COR-L47 (cell line): ENCODE data around the gene EVI5L.
"Not testable (repeated sequence)": the region's sequence is repeated elsewhere in the genome, so short reads cannot be mapped to it uniquely, and the experiment has no call there.

Source experiments
- DNase-seq: peaks from one replicate; lab custom pipeline; 2025; lab: John Stamatoyannopoulos, UW

EVI5L gene

DNA sequence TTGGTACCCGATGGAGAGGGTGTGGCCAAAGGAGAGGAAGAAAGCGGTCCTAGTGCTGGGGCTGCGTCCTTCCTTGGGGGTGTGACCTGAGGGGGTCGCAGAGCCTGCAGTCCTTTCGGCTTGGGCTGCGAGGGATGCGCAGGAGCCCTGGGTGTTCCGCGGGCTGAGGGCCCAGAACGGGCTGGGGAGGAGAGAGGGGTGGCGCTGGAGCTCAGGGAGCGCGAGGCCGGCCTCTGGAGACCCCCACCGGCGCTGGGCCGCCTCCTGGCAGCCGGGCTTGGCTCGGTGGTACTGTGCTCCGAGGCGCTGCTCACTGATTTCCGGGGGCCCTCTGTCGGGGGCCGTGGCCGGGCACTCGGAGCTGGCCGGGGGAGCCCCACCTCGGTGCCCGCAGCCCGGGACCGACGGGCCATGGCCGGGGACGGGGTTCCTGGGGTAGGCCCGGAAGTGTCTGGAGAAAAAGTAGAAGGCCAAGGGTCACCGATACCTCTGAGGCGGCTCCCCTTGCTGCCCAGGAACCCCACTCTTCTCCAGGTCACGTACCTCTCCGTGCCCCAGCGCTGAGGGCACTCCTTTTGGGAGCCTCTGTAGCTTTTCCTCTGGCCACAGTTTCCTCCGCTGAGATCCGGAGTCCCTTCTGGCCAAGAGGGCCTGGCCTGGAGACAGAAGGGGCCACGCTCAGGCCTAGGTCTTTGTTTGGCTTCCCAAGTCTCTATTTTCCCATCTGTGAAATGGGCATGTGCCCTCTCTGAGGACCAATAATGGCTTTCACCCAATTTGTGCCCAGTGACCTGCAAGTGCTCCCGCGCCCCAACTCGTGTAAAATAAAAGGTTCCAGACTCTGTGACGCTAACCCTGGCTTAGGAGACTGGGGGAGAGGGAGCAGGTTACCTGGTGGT lies 42.5 kb downstream of the EVI5L start:
- no peak for DNase-seq

DNA sequence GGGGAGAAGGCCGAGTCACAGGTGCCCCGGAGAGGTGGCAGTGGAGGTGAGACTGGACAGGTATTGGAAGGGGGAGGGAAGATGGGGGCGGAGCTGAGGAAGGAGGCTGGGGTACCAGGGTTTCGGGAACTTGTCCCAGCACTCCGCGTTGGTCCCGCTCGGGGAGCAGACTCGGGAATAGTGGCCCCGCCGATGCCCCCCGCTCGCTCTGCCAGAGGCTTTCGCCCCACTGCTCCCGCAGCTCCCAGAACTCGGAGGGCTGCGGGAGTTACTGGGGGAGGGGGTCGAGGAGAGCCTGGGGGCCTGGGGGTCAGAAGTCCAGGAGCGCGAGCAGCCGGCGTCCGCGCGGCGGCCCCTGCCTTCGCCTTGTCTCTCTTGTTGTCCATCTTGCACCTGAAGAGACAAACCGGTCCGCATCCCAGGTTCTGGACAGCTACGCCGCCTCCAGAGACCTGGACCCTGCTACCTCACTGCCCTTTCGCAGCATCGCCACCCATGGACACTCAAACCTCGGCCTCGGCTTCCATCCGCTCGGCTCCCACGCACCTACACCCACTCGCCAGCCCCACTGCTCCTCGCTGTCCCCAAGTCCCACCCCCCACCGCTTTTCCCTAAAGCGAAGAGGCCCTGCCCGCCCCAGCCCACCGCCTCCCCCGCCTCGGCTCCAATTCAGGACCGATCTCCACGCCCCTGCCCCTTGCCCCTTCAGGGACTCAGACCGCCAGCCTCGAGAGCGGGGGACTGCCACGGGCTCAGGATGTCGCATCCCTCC lies 43.5 kb downstream of the EVI5L start:
- DNase-seq = peak; percentile 51

DNA sequence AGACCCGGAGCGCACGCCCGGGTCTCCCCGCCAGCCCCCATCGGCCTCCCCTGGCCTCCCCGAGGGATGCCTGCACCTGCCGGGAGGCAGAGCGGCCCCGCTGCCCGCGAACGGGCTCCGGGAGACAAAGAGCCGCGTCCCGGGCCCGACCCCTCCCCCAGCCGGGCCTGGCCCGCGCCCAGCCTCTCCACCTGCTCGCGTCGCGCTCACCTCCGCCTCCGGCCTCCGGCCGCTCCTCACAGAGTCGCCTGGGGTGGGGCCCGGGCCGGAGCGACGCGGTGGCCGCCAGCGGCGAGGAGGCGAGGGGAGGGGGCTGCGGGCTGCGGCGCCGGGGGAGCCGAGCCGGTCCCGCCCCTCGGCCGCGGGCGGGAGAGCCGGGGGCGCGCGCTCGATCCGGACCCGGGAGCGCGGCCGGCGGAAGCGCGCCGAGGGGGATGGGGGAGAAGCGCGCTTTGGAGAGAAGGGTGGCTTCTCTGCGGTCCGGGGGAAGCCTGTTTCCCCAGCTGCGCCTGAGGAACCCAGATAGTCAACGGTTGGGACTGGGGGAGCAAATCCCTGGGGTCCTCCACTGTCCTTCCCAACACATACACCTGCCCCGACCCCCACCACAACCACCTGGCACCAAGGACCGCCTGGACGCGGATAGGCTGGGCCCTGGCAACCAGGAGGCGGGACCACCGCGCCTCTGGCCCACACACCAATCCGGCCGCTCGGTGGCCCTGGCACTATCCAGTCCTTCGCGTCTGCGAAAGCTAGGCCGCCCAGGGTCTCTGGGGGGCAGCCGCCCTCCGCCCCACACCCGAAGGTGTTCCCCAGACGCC lies 44.3 kb downstream of the EVI5L start, which contains the start of gene PRR36:
Gene PRR36 (minus strand): TSS at position 315 of the 821 bp plus-strand sequence. CDS start 701 bp downstream, outside the sequence.
- peak; percentile 90 for DNase-seq

DNA sequence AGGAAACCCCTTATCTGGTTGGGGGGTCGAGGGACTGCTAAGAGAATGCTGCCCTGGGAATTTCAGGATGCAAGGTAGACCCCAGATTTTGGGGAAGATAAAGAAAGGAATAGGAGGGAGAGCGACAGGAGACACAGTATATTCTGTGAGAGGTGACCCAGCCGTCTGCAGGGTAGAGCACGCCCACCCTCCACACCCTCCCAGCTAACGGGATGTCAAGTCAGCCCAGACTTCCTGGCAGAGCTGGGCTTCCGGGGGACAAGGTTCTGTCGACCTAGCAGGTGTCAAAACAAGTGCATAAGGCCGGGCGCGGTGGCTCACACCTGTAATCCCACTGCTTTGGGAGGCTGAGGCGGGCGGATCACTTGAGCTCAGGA lies 44.9 kb downstream of the EVI5L start:
- DNase-seq = no peak

DNA sequence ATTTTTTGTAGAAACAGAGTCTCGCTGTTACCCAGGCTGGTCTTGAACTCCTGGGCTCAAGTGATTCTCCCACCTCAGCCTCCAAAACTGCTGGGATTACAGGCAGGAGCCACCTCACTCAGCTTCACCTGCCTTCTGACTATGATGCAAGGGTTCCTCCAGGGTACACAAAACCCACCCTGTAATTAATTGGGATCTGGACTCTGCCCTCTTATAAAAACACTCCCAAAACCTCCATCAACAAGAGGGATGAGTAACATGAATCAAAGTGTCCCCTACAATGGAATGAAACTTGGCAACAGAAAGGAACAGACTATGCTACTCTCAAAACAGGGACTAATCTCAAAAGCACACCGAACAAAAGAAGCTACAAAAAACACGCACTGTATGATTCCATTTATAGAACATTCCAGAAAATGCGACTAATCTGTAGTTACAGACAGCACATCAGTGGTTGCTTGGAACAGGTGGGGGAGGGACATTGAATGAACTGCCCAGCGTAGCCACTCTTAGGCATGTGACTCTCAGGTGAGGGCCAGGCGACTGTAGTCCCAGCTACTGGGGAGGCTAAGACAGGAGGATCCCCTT lies 47.3 kb downstream of the EVI5L start:
- DNase-seq = no peak

DNA sequence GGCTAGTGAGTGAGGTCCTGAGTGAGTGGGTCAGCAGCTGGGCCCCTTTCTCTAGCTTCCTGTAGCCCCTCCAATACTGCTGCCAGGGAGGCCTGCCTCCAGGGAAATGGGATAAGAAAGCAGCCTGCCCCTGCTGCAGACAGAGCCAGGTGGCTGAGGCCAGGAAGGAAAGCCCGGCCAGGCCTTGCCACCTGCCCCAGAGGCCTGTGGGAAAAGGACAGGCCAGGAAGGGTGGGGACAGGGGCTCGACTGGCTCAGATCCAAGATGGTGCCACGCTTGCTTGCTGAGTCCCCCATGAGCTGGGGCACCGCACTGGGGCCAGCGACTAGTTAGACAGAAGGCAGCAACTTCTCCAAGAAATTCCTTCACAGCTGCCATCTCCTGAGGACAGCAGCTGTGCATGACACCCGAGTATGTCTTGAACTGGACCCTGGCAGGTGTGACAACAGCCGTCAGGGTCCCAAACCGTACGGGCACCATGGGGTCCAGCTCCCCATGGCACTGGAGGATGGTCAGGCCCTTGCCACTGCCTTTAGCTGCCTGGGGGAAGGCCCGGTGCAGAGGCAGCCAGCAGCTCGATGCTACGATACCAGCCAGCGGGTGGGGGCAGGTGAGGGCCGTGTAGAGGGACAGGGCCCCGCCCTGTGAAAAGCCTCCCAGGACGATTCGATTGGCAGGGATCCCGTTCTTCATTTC lies 49.2 kb downstream of the EVI5L start:
- no peak for DNase-seq

DNA sequence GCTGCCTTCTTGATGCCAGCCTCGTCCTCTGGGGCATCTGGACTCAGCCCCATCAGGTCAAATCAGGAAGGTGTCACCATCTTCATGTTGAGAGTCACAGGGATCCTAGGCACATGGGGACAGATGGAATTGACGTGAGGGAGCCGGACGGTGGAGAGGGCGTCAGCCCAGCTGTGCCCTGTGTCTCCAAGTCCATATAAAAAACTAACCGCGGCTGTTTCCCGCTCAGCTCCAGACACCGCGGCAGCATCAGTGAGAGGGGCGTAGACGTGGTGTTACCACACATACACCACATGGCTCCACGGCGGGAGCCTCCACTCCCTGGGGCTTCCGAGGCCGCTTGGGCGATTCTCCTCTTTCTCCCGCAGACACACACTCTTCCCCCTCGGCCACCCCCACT lies 49.8 kb downstream of the EVI5L start:
- DNase-seq = no peak

DNA sequence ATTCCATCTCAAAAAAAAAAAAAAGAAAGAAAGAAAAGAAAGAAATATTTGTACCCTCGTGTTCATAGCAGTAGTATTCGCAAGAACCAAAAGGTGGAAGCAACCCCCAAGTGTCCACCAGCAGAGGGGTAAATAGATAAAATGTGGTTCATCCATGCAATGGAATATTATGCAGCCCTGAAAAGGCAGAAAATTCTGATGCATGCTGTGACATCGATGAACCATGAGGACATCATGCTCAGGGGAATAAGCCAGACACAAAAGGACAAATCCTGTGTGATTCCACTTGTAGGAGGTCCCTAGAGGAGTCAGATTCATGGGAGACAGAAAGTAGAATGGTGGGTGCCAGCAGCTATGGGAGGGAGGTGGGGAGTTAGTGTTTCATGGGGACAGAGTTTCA lies 51.9 kb downstream of the EVI5L start:
- no peak for DNase-seq

DNA sequence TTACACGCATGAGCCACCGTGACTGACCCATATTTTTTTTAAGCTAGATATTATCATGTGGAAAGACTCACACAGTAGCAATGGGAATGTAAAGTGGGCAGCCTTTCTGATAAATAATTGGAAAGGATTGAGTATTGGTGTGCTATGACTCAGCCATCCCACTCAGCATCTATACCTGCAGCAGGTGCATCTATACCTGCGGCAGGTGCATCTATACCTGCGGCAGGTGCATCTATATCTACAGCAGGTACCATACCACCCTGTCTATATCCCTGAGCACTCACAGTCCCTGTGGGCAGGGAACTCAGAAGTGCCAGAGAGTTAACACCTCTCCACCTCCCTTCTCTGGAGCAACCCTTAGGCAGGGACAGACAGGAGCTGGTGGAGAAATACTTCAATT lies 53.1 kb downstream of the EVI5L start:
- no peak for DNase-seq

DNA sequence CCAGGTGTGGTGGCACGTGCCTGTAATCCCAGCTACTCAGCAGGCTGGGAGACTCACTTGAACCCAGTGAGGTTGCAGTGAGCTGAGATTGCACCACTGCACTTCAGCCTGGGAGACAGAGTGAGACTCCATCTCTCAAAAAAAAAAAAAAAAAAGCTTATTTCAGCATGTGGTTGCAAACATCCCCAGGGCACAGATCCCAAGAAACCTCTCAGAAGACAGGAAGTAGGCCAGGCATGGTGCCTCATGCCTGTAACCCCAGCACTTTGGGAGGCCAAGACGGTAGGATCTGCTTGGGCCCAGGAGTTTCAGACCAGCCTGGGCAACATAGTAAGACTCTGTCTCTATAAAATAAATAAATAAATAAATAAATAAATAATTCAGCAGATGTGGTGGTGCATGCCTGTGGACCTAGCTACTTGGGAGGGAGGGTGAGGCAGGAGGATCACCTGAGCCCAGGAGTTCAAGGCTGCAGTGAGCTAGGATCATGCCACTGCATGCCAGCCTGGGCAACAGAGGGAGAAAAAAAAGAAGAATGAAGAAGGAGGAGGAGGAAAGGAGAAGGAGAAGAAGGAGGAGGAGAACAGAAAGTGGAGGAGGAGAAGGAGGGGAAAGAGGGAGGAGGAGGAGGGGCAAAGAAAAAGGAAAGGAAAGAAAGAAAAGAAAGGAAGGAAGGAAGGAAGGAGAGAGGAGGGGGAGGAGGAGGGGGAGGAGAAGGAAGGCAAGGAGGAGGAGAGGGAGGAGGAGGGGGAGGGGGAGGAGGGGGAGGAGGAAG lies 54.0 kb downstream of the EVI5L start:
- no peak for DNase-seq

DNA sequence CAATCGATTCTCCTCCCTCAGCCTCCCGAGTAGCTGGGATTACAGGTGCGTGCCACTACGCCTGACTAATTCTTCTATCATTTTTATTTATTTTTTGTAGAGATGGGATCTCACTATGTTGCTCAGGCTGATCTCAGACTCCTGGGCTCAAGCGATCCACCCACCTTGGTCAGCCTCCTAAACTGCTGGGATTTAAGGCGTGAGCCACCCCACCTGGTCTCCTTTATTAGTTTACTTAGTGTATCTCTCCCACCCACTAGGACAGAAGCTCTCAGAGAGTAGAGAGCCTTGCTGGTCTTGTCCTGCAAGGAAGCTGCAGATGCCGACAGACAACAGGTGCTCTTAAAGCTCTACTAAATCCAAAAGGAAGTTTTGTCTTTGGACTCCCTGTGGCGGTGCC lies 55.8 kb downstream of the EVI5L start:
- DNase-seq = no peak

DNA sequence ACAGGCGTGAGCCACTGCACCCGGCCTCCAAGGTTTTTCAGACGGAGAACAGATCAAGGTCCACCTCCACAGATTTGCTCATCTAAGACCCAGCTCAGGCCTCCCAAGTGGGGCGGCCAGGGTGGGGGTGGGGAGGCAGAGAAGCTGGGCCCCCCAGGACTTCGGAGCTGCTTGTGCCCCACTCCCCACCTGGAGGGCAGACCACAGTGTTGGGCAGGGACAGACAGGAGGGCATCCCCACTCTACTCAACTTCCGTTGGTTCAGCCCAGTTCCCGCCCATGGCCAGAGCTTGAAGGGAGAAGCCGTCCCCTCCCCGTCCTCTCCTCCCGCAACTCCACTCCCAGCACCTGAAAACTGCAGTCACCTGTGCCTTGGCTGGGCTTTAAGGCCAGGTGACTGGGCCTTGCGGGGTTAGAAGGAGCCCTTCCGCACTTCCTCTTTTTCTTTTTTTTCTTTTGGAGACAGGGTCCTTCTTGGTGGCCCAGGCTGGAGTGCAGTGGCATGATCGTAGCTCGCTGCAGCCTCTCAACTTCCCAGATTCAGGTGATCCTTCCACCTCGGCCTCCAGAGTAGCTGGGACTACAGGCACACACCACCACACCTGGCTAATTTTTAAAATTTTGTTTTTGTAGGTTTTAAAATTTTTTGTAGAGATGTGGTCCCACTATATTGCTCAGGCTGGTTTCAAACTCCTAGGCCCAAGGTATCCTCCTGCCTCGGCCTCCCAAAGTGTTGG lies 57.6 kb downstream of the EVI5L start:
- DNase-seq = no peak

DNA sequence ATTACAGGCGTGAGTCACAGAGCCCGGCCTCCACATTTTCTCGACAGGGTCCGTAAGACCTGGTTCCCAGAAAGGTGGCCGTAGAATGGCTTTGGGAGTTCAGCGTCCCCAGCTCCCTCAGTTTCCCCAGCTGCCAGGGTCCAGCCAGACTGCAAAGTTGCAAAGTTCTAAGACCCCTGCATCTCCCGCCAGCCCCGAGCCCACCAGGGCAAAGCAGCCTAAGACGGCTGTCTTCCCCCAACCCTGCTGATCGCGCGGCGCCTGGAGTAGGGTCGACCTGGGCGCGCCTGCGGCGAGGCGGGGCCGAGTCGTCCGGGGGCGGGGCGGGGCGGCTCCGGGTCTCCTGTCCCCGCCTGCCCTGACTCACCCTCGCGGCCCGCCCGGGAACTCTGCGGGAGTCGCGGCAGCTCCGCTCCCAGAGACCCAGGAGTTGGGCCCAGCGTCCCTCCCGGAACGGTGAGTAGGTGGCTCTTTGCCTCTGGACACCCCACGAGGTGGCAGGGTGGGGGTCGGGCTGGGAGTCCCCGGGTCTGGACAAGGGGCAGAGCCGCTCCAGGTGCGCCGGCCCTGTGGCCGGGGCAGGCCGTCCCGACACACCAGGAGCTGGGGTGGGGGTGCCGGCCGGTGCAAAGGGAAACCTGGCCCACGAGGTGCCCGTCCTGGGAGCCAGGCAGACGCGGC lies 58.3 kb downstream of the EVI5L start, which contains the start of gene LRRC8E:
Gene LRRC8E (plus strand): TSS at position 366 of the 681 bp plus-strand sequence. CDS start 7,094 bp downstream, outside the sequence.
- no peak for DNase-seq

DNA sequence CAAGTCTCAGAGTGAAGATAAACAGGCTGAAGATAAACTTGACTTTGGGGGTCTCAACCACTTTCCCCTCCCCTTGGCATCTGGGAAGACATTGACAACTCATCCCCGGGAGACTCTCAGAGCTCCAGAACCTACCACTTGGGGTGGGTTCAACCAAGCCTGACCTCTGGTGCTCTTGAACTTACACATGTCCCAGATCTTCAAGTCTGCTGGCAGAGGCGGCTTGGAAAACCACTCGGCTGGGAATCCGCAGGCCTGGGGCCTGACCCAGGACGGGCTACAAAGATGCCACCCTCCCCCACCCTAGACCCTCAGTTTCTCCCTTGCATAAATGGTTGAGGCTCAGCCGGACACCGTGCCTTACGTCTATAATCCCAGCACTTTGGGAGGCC lies 58.8 kb downstream of the EVI5L start:
- no peak for DNase-seq

DNA sequence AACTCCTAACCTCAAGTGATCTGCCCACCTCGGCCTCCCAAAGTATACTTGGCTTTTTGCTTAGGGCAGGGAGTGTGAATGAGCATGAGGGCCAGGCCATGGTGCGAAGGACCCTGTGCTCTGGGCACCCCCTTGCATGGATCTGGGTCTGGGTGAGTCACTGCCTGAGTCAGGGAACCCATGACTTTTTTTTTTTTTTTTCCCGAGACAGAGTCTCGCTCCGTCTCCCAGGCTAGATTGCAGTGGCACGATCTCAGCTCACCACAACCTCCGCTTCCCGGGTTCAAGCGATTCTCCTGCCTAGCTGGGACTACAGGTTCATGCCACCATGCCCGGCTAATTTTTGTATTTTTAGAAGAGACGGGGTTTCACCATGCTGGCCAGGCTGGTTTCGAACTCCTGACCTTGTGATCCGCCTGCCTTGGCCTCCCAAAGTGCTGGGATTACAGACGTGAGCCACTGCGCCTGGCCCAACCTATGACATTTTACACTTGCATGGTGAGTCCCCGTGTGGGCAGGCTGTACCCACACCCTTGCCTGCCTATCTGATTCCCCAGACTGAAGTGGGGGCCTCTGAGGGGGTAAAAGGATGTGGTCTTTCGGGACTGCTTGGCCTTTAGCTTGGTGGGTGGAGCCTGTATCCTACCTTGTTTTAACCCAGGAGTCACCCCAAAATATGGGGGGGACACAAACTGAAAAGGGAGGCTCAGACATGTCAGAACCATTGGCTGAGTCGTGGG lies 63.5 kb downstream of the EVI5L start:
- not testable (repeated sequence) for DNase-seq

DNA sequence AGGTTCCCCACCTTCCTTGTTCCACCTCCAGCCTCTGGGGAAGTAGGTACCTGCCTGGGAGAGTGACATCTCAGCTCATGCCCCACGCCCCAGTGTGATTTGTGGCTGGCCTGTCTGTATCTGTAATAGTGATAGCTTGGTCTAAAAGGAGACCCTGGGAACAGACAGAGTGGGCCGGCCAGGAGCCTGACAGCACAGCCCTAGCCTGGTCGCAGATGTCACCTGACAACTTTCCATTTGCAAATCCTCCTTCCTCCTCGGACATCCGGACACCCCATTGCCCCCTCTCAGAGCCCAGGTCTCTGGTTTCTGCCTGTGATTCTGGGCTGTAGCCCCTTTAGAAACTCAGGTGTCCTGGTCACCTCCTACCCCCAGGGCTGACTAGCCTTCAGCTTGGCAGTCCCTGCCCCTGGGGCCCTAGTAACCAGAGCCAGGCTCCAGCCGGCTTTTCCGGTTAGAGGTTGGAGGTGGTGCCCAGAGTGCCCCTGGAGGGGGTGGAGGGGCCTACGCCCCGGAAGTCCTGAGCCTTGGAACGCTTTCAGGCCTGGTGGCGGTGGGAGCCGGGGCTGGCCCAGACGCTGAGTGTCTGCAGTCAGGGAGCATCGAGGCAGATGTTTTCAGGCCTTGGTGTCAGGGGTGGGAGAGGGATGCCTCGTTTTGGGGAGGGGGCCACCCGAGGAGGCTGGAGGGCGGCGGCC lies 64.7 kb downstream of the EVI5L start:
- no peak for DNase-seq

DNA sequence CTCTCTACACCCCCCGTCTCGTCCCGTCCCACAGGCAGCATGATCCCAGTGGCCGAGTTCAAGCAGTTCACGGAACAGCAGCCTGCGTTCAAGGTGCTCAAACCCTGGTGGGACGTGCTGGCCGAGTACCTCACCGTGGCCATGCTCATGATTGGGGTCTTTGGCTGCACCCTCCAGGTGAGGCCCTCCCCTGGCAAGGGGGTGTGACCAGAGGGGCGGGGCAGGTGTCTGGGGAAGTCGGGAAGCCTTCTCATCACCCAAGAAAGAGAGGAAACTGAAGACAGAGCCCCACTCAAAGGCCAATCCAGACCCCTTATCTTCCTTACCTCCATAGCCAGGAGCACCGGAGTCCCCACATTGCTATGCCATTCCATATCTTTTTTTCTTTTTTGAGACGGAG lies 65.5 kb downstream of the EVI5L start:
- DNase-seq = no peak

DNA sequence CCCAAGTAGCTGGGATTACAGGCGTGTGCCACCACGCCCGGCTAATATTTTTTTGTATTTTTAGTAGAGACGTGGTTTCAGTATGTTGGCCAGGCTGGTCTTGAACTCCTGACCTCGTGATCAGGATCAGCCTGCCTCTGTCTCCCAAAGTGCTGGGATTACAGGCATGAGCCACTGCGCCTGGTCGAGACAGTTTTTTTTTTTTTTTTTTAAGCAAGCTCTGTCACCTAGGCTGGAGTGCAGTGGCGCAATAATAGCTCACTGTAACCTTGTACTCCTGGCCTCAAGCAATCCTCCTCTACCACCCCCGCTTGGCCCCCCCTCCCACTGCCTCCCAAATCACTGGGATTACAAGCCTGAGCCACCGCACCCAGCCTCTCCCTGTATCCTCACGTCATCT lies 67.3 kb downstream of the EVI5L start:
- DNase-seq = no peak
